PFSK-1 (cell line): Measurements from ENCODE around the gene THNSL1.

Experiments used
- FOXP2 ChIP-seq: optimal IDR thresholded peaks from 2 replicates; pipeline ENCODE3; 2011; ENCODE audit warnings: borderline replicate concordance, control low read depth, inconsistent platforms; ENCODE audit not compliant: insufficient read depth; ENCODE audit errors: extremely low read length, extremely low read depth
- POLR2AphosphoS5 ChIP-seq: IDR thresholded peaks from 2 replicates; pipeline ENCODE4 v1.6.1; 2012; ENCODE audit warnings: low read depth, mild to moderate bottlenecking, control low read depth, low read length, moderate library complexity
- REST ChIP-seq, 2 experiments: IDR thresholded peaks; 2 replicates each; pipeline versions ENCODE4 v1.6.1 to v1.8.0; 2011 to 2012; ENCODE audit warnings: low read depth in 2 of 2, low read length in 2 of 2, control low read depth in 1 of 2, inconsistent platforms in 1 of 2, mild to moderate bottlenecking in 1 of 2, moderate library complexity in 1 of 2; ENCODE audit not compliant: insufficient read depth in 1 of 2
- SIN3A ChIP-seq: IDR thresholded peaks from 2 replicates; pipeline ENCODE4 v1.6.1; 2012; ENCODE audit warnings: mild to moderate bottlenecking, low read length, moderate library complexity, borderline replicate concordance; ENCODE audit not compliant: insufficient read depth
- TAF1 ChIP-seq: IDR thresholded peaks from 2 replicates; pipeline ENCODE4 v1.6.1; 2012; ENCODE audit warnings: low read length, control low read depth, borderline replicate concordance; ENCODE audit not compliant: insufficient read depth

THNSL1 gene

DNA sequence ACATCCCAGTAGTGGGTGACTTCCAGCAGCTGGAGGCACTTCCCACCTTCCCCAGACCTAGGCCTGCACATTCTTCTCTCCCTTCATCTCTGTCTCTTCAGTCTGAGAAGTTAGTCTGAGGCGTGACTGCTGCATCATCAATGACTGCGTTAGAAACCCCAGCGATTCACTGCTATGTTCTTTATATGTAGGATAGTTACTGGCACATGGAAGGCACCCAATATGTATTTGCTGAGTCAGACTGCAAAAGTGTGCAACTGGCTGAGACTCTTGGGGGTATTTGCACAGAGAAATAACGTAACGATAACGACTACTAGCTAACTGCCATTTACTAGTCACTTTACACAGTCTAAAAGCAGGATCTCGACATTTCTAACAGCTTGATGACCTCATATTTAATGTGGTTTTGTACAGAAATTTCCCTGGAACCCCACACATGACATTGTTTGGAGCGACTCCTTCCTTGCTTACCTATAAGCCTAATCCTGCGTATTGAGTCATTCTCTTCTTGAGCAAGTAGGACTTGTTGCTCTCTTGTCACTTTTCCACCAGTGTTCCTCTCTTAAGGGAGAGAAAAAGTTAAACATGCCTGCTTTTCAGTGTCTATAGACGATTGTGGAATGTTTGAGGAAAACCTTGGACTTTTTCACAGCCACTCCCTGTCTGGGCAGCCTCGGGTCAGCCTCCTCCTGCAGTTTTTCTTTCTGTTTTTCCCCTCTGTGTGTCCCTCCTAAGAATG is 45.5 kb downstream of the THNSL1 start:
- TF ChIP-seq TAF1: no peak
- no peak for TF ChIP-seq POLR2AphosphoS5
- no peak for TF ChIP-seq REST (IDR thresholded peaks at IDR 0.05; ENCODE audit: insufficient read depth in 1 of 2, low read depth in 2 of 2, low read length in 2 of 2)
- no peak for TF ChIP-seq FOXP2
- TF ChIP-seq SIN3A: no peak

- TF ChIP-seq TAF1 (no peak), REST (IDR thresholded peaks at IDR 0.05; ENCODE audit: insufficient read depth in 1 of 2, low read depth in 2 of 2, low read length in 2 of 2) (no peak), FOXP2 (no peak), POLR2AphosphoS5 (no peak), SIN3A (no peak)
Measured at GRCh38 chr10:25063157-25063556, 46.7 kb downstream of the THNSL1 start.

- TF ChIP-seq TAF1: no peak
- no peak for TF ChIP-seq POLR2AphosphoS5
- no peak for TF ChIP-seq REST (IDR thresholded peaks at IDR 0.05; ENCODE audit: insufficient read depth in 1 of 2, low read depth in 2 of 2, low read length in 2 of 2)
- TF ChIP-seq FOXP2: no peak
- TF ChIP-seq SIN3A: no peak
Measured at GRCh38 chr10:25063644-25064043, 47.2 kb downstream of the THNSL1 start.

DNA sequence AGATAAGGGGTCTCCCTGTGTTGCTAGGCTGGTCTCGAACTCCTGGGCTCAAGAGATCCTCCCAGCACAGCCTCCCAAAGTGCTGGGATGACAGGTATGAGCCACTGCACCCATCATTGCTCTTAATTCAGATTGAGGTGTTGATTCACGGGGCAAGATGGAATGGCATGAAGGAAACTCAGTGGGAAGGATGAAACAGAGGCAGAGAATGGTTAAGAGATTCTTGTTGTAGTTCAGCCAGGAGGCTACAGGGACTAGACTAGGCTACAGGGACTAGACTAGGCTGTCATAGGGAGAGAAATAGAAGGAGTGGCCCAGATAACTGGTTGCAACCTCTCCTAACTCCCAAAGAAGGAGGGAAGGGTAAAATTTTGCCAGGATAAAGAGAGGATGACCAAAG is 48.0 kb downstream of the THNSL1 start:
- TF ChIP-seq REST (IDR thresholded peaks at IDR 0.05; ENCODE audit: insufficient read depth in 1 of 2, low read depth in 2 of 2, low read length in 2 of 2) (no peak), FOXP2 (no peak), TAF1 (no peak), POLR2AphosphoS5 (no peak), SIN3A (no peak)
